PC-9 (cell line): ENCODE results near the gene LRRC47.

ENCODE experiments used
- EZH2 ChIP-seq: fragments of 200-600 bp; sonication (generic); IDR thresholded peaks from 2 replicates; pipeline ENCODE4 v1.8.0; 2017; ENCODE audit warnings: antibody characterized with exemption, low read depth
- TF ChIP-seq, protein P1 (sequence below): fragments of 200-600 bp; sonication (generic); conservative IDR thresholded peaks from 2 replicates; pipeline ENCODE4 v1.6.1; 2017; ENCODE audit warnings: mixed run types, antibody characterized with exemption, mild to moderate bottlenecking, moderate library complexity

DNA sequence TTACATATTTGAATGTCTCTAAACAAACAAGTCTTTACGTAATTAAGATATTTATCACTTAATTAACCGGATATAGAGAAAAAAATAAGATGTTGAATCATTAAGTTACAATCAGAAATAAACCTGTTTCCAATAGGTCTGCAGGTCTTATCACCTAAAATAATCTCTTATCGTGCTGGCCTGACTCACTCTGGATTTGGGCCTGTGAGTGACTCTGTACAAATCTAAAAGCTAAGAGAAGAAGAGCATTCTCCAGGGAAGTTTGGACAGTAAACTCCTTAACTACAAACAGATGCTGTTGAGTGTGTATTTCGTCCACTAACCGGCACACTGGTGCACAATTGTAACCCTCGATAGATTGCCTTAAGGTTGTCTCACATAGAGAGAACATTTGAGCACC, 35.4 kb upstream of the LRRC47 start:
- TF ChIP-seq, protein P1, sequence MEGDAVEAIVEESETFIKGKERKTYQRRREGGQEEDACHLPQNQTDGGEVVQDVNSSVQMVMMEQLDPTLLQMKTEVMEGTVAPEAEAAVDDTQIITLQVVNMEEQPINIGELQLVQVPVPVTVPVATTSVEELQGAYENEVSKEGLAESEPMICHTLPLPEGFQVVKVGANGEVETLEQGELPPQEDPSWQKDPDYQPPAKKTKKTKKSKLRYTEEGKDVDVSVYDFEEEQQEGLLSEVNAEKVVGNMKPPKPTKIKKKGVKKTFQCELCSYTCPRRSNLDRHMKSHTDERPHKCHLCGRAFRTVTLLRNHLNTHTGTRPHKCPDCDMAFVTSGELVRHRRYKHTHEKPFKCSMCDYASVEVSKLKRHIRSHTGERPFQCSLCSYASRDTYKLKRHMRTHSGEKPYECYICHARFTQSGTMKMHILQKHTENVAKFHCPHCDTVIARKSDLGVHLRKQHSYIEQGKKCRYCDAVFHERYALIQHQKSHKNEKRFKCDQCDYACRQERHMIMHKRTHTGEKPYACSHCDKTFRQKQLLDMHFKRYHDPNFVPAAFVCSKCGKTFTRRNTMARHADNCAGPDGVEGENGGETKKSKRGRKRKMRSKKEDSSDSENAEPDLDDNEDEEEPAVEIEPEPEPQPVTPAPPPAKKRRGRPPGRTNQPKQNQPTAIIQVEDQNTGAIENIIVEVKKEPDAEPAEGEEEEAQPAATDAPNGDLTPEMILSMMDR = no peak
- no peak for TF ChIP-seq EZH2
